Mesodermal cell (in vitro differentiated cells): Measurements from ENCODE around the gene XK.
"Not testable (repeated sequence)": the region's sequence is repeated elsewhere in the genome, so short reads cannot be mapped to it uniquely, and the experiment has no call there.

Experiments used
- H3K27ac ChIP-seq: 2 replicates; pipeline ENCODE4 v1.7.0; 2013; ENCODE audit warnings: mild to moderate bottlenecking, low read depth, low read length, moderate library complexity; ENCODE audit not compliant: severe bottlenecking
- H3K36me3 ChIP-seq: 2 replicates; pipeline ENCODE4 v1.7.1; 2013; ENCODE audit warnings: mild to moderate bottlenecking, low read length, moderate library complexity; ENCODE audit not compliant: control insufficient read depth, insufficient read depth
- H3K4me1 ChIP-seq: one replicate; pipeline ENCODE4 v1.7.1; 2013; ENCODE audit warnings: mild to moderate bottlenecking, low read length; ENCODE audit not compliant: insufficient read depth, control insufficient read depth, poor library complexity, severe bottlenecking
- H3K4me3 ChIP-seq: 2 replicates; pipeline ENCODE4 v1.7.0; 2013; ENCODE audit warnings: low read length, control low read depth, mild to moderate bottlenecking; ENCODE audit not compliant: insufficient read depth, poor library complexity, severe bottlenecking; ENCODE audit errors: extremely low read depth
- H3K9me3 ChIP-seq: 2 replicates; pipeline ENCODE4 v1.7.1; 2013; ENCODE audit warnings: mild to moderate bottlenecking, low read length, moderate library complexity; ENCODE audit not compliant: control insufficient read depth
- WGBS, 2 experiments: methylation state at CpG; one replicate each; pipeline ENCODE4 v1.1.5; 2013; ENCODE audit warnings: missing lambda C conversion rate in 2 of 2; ENCODE audit not compliant: insufficient coverage in 2 of 2; 5-methylcytosine and 5-hydroxymethylcytosine counted together

The XK gene

GRCh38 chrX:37754516-37754915, 68.9 kb downstream of the XK start:
- H3K36me3 ChIP-seq = no peaks in the 10 kb centered on the region
- no peaks in the 10 kb centered on the region for H3K4me1 ChIP-seq
- no peak overlapping the region for H3K4me3 ChIP-seq
- WGBS, 2 experiments = 94% methylated on average over 2 of the region's 2 CpGs; no CpG with 5 or more reads in 1 of the 2 experiments
- H3K27ac ChIP-seq = no peak overlapping the region
- no peaks in the 10 kb centered on the region for H3K9me3 ChIP-seq

DNA sequence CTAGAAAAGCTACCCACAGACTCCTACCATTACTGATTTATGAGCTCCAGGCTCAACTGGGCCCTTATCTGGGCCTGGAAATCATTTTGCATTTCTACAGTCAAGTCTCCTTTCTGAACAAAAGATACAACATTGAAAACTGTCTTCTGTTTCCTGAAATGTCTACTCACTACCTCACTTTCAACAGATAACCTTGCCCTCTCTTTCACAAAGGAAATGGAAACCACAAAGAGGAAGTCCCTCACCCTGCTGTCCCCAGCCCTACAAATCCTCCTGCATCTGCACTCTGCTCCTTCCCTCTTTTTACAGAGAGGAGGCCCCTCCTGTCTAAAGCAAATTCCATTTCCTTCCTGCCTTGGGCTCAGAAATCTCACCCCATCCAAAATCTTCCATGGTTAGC, 69.4 kb downstream of the XK start:
- Histone ChIP-seq H3K27ac (no peak overlapping the region), H3K4me3 (no peak overlapping the region), H3K9me3 (no peaks in the 10 kb centered on the region), H3K36me3 (no peaks in the 10 kb centered on the region), H3K4me1 (no peaks in the 10 kb centered on the region)

DNA sequence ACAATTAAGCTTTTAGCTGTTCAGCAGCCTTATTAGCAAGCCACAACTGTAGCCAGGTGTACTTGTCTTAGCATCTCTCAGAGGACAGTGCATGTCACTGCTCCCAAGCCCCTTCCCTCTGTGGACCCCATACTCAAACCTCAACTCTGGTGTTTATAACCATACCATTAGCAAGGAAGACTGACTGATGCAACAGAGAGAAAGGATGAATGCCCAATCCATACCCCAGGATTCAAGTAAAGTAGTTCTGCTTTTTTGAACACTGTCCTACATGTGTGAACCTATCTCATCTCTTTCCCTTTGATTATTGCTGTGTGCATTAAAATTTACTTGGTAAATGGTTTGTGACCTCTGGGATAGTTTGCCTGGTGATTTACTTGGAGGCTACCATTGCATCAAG, 71.5 kb downstream of the XK start:
- Histone ChIP-seq H3K36me3 (no peaks in the 10 kb centered on the region), H3K27ac (no peak overlapping the region), H3K4me1 (no peaks in the 10 kb centered on the region), H3K4me3 (no peak overlapping the region), H3K9me3 (no peaks in the 10 kb centered on the region)

- Histone ChIP-seq H3K4me1 (no peaks in the 10 kb centered on the region), H3K9me3 (no peaks in the 10 kb centered on the region), H3K36me3 (no peaks in the 10 kb centered on the region), H3K27ac (no peak overlapping the region), H3K4me3 (no peak overlapping the region)
- WGBS, 2 experiments = no CpG with 5 or more reads among the region's 1 CpG
These were observed 73.8 kb downstream of the XK start for GRCh38 chrX:37759351-37759750.

DNA sequence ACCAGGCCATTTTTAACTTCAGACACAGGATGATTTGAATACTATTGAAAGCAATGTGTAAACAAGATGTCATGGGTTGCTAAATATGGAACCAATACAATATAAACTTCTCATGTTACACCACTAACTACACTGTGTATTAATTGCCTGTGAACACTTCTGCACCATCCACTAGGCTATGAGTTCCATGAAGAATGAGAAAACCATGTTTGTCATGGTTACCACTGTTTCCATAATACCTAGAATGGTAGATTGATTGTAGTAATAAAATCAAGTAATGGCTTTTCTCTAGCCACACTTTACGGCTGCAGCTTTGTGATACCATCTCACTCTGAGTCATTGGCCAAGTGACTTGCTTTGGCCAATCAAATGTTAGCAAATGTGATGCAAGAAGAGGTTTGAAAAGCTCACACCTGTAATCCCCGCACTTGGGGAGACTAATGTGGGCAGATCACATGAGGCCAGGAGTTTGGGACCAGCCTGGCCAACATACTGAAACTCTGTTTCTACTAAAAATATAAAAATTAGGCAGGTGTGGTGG, 74.4 kb downstream of the XK start:
- Histone ChIP-seq H3K9me3 (no peaks in the 10 kb centered on the region), H3K36me3 (no peaks in the 10 kb centered on the region), H3K4me1 (no peaks in the 10 kb centered on the region), H3K27ac (no peak overlapping the region), H3K4me3 (no peak overlapping the region)
- no CpG with 5 or more reads among the region's 2 CpGs for WGBS, 2 experiments

- no peak overlapping the region for H3K4me3 ChIP-seq
- no peaks in the 10 kb centered on the region for H3K4me1 ChIP-seq
- no peak overlapping the region for H3K27ac ChIP-seq
- H3K9me3 ChIP-seq = no peaks in the 10 kb centered on the region
- no peaks in the 10 kb centered on the region for H3K36me3 ChIP-seq
These were observed 77.8 kb downstream of the XK start for GRCh38 chrX:37763400-37763799.

DNA sequence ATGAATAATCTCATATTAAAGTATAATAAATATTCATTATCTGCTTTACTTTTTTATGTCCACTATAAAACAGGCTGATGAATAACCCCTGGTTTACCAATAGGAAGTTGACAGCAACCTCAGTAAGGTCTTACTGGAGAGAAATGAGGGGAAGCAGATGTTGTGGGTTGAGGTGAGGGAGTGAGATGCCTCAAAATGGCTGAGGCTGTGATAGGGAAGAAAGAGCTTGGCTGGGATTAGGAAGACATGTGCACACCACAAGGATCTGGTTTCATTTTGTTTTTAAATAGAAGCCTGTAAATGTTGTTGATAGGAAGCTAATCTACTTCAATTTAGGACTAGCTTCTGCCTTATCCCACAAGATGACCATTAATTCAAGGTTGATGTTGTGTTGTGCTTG, 79.9 kb downstream of the XK start:
- Histone ChIP-seq H3K4me1 (no peaks in the 10 kb centered on the region), H3K4me3 (no peak overlapping the region), H3K36me3 (no peaks in the 10 kb centered on the region), H3K27ac (no peak overlapping the region), H3K9me3 (no peaks in the 10 kb centered on the region)

GRCh38 chrX:37767430-37767829, 81.8 kb downstream of the XK start:
- Histone ChIP-seq H3K36me3 (no peaks in the 10 kb centered on the region), H3K9me3 (no peaks in the 10 kb centered on the region), H3K27ac (no peak overlapping the region), H3K4me3 (no peak overlapping the region), H3K4me1 (no peaks in the 10 kb centered on the region)
- WGBS, 2 experiments = 71 to 83% methylated on average over 1 of the region's 1 CpG

DNA sequence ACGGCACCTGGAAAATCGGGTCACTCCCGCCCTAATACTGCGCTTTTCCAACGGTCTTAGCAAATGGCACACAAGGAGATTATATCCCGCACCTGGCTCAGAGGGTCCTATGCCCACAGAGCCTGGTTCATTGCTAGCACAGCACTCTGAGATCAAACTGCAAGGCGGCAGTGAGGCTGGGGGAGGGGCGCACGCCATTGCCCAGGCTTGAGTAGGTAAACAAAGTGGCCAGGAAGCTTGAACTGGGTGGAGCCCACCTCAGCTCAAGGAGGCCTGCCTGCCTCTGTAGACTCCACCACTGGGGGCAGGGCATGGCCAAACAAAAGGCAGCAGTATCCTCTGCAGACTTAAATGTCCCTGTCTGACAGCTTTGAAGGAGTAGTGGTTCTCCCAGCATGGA, 83.3 kb downstream of the XK start:
- WGBS, 2 experiments = 90 to 92% methylated on average over 2 to 3 of the region's 9 CpGs
- not testable (repeated sequence) for H3K36me3 ChIP-seq, H3K4me3 ChIP-seq, H3K9me3 ChIP-seq, H3K27ac ChIP-seq, H3K4me1 ChIP-seq

DNA sequence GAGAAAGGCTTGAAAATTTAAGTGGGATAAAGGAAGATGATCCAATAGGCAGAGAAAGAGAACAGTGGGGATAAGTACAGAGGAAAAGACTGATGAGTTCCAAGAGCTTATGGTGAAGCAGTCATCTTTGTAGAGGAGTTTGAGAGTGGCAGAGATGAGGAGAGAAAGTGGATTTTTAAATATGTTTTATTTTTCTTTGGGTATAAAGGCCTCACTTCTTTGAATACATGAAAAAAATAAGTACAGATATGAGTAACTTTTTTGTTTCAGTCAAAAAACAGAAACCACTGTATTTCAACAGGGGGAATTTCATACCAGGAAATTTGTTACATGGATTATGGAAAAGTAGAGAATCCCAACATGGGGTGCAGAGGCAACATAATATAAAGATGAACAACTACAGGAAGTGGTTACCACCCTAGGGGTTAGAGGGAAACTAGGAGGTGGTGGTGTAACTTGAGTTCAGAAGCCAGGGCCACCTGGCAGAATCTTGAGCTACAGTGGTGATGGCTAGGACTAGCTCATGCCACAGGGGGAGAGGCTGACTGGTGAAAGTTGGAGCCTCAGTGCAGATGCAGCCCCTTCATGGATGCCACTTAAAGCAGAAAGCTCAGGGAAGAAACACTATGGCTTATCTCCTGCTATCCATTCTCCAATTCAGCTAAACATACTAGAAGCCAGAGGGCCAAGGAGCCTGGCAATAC, 90.8 kb downstream of the XK start:
- Histone ChIP-seq H3K27ac (no peak overlapping the region), H3K4me1 (no peaks in the 10 kb centered on the region), H3K36me3 (no peaks in the 10 kb centered on the region), H3K9me3 (no peaks in the 10 kb centered on the region), H3K4me3 (no peak overlapping the region)

GRCh38 chrX:37776987-37777325, 91.4 kb downstream of the XK start:
- no peak overlapping the region for H3K4me3 ChIP-seq
- no peaks in the 10 kb centered on the region for H3K4me1 ChIP-seq
- no peaks in the 10 kb centered on the region for H3K9me3 ChIP-seq
- H3K27ac ChIP-seq = no peak overlapping the region
- WGBS, 2 experiments = no CpG with 5 or more reads among the region's 2 CpGs
- no peaks in the 10 kb centered on the region for H3K36me3 ChIP-seq

- H3K4me3 ChIP-seq = no peak within 1 kb of the TSS
- no peaks in the 10 kb centered on the region for H3K36me3 ChIP-seq
- H3K9me3 ChIP-seq = no peaks in the 10 kb centered on the region
- no CpG with 5 or more reads among the region's 2 CpGs for WGBS, 2 experiments
- no peak within 1 kb of the TSS for H3K27ac ChIP-seq
- no peaks in the 10 kb centered on the region for H3K4me1 ChIP-seq
These were observed 94.3 kb downstream of the XK start, which contains the start of gene CYBB for GRCh38 chrX:37779857-37780256. Gene CYBB (plus strand): TSS chrX:37780059. CDS start chrX:37780078, 19 bp downstream.
